K562 (cell line): ENCODE data around the gene PACSIN2. TPM values are rescaled to one million over a fixed set of nuclear protein-coding genes. Genes with fewer than 3 reads are reported as not detected.
"Not testable (repeated sequence)": the region's sequence is repeated elsewhere in the genome, so short reads cannot be mapped to it uniquely, and the experiment has no call there.

Experiments
- ATAC-seq: fragments of 200-7000 bp; cut with Tn5 transposase; 3 replicates; pipeline ENCODE4 v1.9.1; 2020; ENCODE audit warnings: moderate library complexity
- BruUV-seq: library from RNA; stranded (reverse); fragments of 400-500 nt; replicated peaks from 2 replicates; lab custom pipeline; 2021; lab: Mats Ljungman, UMichigan
- CTCF ChIA-PET: fragments of 300-600 bp; formaldehyde crosslinking; extraction: SDS; loops from one replicate; lab custom pipeline; 2021; ENCODE audit warnings: low intra/inter-chr PET ratio; lab: Yijun Ruan, JAX
- POLR2A ChIA-PET: fragments of 300-600, 350-650 bp; sonication (Branson Sonifier 250); formaldehyde crosslinking; extraction: SDS; loops from one replicate; lab custom pipeline; 2021; ENCODE audit warnings: antibody characterized with exemption, inconsistent platforms; lab: Yijun Ruan, JAX
- DNase-seq, 4 experiments: peaks; one replicate each; pipeline versions ENCODE4 v3.0.0 to v3.0.0-alpha.2; 2011 to 2018; ENCODE audit warnings: low spot score in 3 of 4, mixed read lengths in 3 of 4; ENCODE audit errors: extremely low read depth in 1 of 4
- FAIRE-seq: peaks from 2 replicates; lab custom pipeline; 2011; peaks lifted over from hg19 to GRCh38; lab: Jason Lieb, UNC
- H2AFZ ChIP-seq: 2 replicates; pipeline ENCODE4 v1.6.0; 2011; ENCODE audit warnings: low read depth, low read length, control low read depth, inconsistent platforms
- H3K27ac ChIP-seq: fragments of 200-600 bp; 3 replicates; pipeline ENCODE4 v1.8.0; 2011; ENCODE audit warnings: low read depth, mild to moderate bottlenecking, control low read depth, inconsistent platforms, low read length, moderate library complexity, mixed read lengths; ENCODE audit errors: extremely low read depth
- H3K27me3 ChIP-seq, 2 experiments: fragments of 300-600 bp in 1 of 2; 2 replicates in 1 of 2; 3 replicates in 1 of 2; pipeline versions ENCODE4 v1.6.0 to v1.8.0; 2011; ENCODE audit warnings: inconsistent platforms in 2 of 2, low read length in 2 of 2, mild to moderate bottlenecking in 1 of 2, mixed read lengths in 1 of 2, moderate library complexity in 1 of 2; ENCODE audit not compliant: control insufficient read depth in 2 of 2, insufficient read depth in 2 of 2
- H3K36me3 ChIP-seq: fragments of 300-600 bp; 3 replicates; pipeline ENCODE4 v1.8.0; 2011; ENCODE audit warnings: mild to moderate bottlenecking, low read length, inconsistent platforms; ENCODE audit not compliant: control insufficient read depth, insufficient read depth
- H3K4me1 ChIP-seq, 2 experiments: fragments of 200-600 bp in 1 of 2; replicated peaks in 1 of 2; 2 replicates in 1 of 2; 3 replicates in 1 of 2; pipeline versions ENCODE4 v1.5.1 to v1.8.0; 2011; ENCODE audit warnings: inconsistent platforms in 2 of 2, low read length in 2 of 2, mild to moderate bottlenecking in 1 of 2, mixed read lengths in 1 of 2, moderate library complexity in 1 of 2; ENCODE audit not compliant: control insufficient read depth in 2 of 2, insufficient read depth in 2 of 2
- H3K4me2 ChIP-seq: 2 replicates; pipeline ENCODE4 v1.6.1; 2011; ENCODE audit warnings: low read length, control low read depth, inconsistent platforms, mixed read lengths; ENCODE audit not compliant: insufficient read depth
- H3K4me3 ChIP-seq: fragments of 200-600 bp; sonication (generic), shearing (Covaris generic); 2 replicates; pipeline ENCODE4 v1.5.1; 2016; ENCODE audit warnings: control low read depth, inconsistent platforms
- H3K79me2 ChIP-seq: fragments of 200-600 bp; 3 replicates; pipeline ENCODE4 v1.8.0; 2011; ENCODE audit warnings: low read length, inconsistent platforms; ENCODE audit not compliant: control insufficient read depth, insufficient read depth
- H3K9ac ChIP-seq, 2 experiments: 2 replicates each; pipeline versions ENCODE4 v1.6.0 to v1.6.1; 2011; ENCODE audit warnings: low read depth in 2 of 2, low read length in 2 of 2, control low read depth in 1 of 2, inconsistent platforms in 1 of 2, mild to moderate bottlenecking in 1 of 2, mixed read lengths in 1 of 2; ENCODE audit not compliant: insufficient read depth in 1 of 2
- H3K9me1 ChIP-seq: one replicate; pipeline ENCODE4 v1.6.0; 2011; ENCODE audit warnings: inconsistent platforms, mild to moderate bottlenecking, low read length, moderate library complexity; ENCODE audit not compliant: control insufficient read depth, insufficient read depth
- H3K9me3 ChIP-seq: replicated peaks from 2 replicates; pipeline ENCODE4 v1.5.1; 2011; ENCODE audit warnings: low read depth, low read length, inconsistent platforms; ENCODE audit not compliant: control insufficient read depth, insufficient read depth
- H4K20me1 ChIP-seq: replicated peaks from 2 replicates; pipeline ENCODE4 v1.6.1; 2011; ENCODE audit warnings: low read length, inconsistent platforms, mixed read lengths; ENCODE audit not compliant: control insufficient read depth, insufficient read depth
- BHLHE40 ChIP-seq: IDR thresholded peaks from 2 replicates; pipeline ENCODE4 v1.6.1; 2011; ENCODE audit warnings: low read length, improper control_type of control experiment
- C11orf30 ChIP-seq: fragments of 450-650 bp; IDR thresholded peaks from 2 replicates; pipeline ENCODE4 v1.6.1; 2016; ENCODE audit warnings: low read depth, mild to moderate bottlenecking
- CBFA2T2 ChIP-seq: fragments of 450-650 bp; conservative IDR thresholded peaks from 2 replicates; pipeline ENCODE4 v1.6.1; 2017; ENCODE audit warnings: mild to moderate bottlenecking
- MAFK ChIP-seq: IDR thresholded peaks from 2 replicates; pipeline ENCODE4 v1.6.1; 2011; ENCODE audit warnings: low read length, improper control_type of control experiment
- ZNF316 ChIP-seq: fragments of 450-650 bp; IDR thresholded peaks from 2 replicates; pipeline ENCODE4 v1.6.1; 2016
- WGBS: fragments of 100-300 bp; shearing (Covaris generic); methylation state at CpG from one replicate; pipeline ENCODE4 v1.1.6; 2016; ENCODE audit warnings: low coverage, mixed read lengths; ENCODE audit not compliant: insufficient coverage; ENCODE audit errors: missing lambda C conversion rate; 5-methylcytosine and 5-hydroxymethylcytosine counted together
- in situ Hi-C: fragments of 300-500 bp; cut with MboI; formaldehyde crosslinking; loops from 4 replicates; pipeline ENCODE4 v1.15.0; 2018; ENCODE audit warnings: inconsistent platforms, mixed read lengths
- intact Hi-C: fragments of 100-400 bp; cut with micrococcal nuclease; formaldehyde crosslinking; loops from 2 replicates; pipeline ENCODE4 v1.14.2; 2022
- polyA plus RNA-seq, 8 experiments: library from polyadenylated mRNA; depleted of rRNA in 4 of 8; stranded (reverse) in 5 of 8; unstranded in 3 of 8; fragments of >200 nt; fragmentation: Nextera tagmentation in 2 of 8; fragmentation: Illumina TruSeq in 1 of 8; extraction: Ambion mirVana in 2 of 8; extraction: Trizol in 1 of 8; gene quantifications; 2 replicates each; pipeline versions ENCODE4 v1.2.1 to v1.2.3, GENCODE V29; 2011 to 2014; ENCODE audit warnings: inconsistent platforms in 1 of 8, missing spikeins in 1 of 8
- total RNA-seq, 7 experiments: library from RNA; depleted of rRNA in 6 of 7; stranded (reverse); fragments of >200 nt in 6 of 7; fragmentation: Illumina TruSeq in 2 of 7; extraction: Trizol in 2 of 7; gene quantifications; 2 replicates each; pipeline versions ENCODE4 v1.2.1 to v1.2.3, GENCODE V29; 2011 to 2021; ENCODE audit warnings: low replicate concordance in 1 of 7
- TF ChIP-seq, protein P1 (sequence below): sonication (generic); formaldehyde crosslinking; IDR thresholded peaks from 2 replicates; pipeline ENCODE4 v1.8.1; 2023; ENCODE audit warnings: missing genetic modification reagents, mild to moderate bottlenecking, borderline replicate concordance
- TF ChIP-seq, protein P2 (sequence below): IDR thresholded peaks from 2 replicates; pipeline ENCODE4 v1.6.1; 2011; ENCODE audit warnings: borderline replicate concordance, low read depth, mild to moderate bottlenecking, moderate library complexity, low read length; ENCODE audit not compliant: insufficient read depth, poor library complexity, severe bottlenecking

The PACSIN2 gene
- total and polyA plus RNA-seq, 9 of the 15 experiments (the other 6 are each of a cell fraction or from before 2014, with no cell fraction given) = 0.45 to 45.1 (median 23.9) TPM

GRCh38 chr22:42937164-42937843 is 77.6 kb downstream of the PACSIN2 start (continued):
- TF ChIP-seq, protein P1, sequence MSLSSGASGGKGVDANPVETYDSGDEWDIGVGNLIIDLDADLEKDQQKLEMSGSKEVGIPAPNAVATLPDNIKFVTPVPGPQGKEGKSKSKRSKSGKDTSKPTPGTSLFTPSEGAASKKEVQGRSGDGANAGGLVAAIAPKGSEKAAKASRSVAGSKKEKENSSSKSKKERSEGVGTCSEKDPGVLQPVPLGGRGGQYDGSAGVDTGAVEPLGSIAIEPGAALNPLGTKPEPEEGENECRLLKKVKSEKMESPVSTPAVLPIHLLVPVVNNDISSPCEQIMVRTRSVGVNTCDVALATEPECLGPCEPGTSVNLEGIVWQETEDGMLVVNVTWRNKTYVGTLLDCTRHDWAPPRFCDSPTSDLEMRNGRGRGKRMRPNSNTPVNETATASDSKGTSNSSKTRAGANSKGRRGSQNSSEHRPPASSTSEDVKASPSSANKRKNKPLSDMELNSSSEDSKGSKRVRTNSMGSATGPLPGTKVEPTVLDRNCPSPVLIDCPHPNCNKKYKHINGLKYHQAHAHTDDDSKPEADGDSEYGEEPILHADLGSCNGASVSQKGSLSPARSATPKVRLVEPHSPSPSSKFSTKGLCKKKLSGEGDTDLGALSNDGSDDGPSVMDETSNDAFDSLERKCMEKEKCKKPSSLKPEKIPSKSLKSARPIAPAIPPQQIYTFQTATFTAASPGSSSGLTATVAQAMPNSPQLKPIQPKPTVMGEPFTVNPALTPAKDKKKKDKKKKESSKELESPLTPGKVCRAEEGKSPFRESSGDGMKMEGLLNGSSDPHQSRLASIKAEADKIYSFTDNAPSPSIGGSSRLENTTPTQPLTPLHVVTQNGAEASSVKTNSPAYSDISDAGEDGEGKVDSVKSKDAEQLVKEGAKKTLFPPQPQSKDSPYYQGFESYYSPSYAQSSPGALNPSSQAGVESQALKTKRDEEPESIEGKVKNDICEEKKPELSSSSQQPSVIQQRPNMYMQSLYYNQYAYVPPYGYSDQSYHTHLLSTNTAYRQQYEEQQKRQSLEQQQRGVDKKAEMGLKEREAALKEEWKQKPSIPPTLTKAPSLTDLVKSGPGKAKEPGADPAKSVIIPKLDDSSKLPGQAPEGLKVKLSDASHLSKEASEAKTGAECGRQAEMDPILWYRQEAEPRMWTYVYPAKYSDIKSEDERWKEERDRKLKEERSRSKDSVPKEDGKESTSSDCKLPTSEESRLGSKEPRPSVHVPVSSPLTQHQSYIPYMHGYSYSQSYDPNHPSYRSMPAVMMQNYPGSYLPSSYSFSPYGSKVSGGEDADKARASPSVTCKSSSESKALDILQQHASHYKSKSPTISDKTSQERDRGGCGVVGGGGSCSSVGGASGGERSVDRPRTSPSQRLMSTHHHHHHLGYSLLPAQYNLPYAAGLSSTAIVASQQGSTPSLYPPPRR (CRISPR knock-in tag) = no peak
- TF ChIP-seq CBFA2T2 (no peak), C11orf30 (peak; percentile 40; the same call in 1 of the 2 replicates), MAFK (peak; percentile 27; the same call in 1 of the 2 replicates), ZNF316 (0 out of 2 replicates have a peak, but pooled peaks have one; percentile 23), BHLHE40 (0 out of 2 replicates have a peak, but pooled peaks have one; percentile 35)
- TF ChIP-seq, protein P2, sequence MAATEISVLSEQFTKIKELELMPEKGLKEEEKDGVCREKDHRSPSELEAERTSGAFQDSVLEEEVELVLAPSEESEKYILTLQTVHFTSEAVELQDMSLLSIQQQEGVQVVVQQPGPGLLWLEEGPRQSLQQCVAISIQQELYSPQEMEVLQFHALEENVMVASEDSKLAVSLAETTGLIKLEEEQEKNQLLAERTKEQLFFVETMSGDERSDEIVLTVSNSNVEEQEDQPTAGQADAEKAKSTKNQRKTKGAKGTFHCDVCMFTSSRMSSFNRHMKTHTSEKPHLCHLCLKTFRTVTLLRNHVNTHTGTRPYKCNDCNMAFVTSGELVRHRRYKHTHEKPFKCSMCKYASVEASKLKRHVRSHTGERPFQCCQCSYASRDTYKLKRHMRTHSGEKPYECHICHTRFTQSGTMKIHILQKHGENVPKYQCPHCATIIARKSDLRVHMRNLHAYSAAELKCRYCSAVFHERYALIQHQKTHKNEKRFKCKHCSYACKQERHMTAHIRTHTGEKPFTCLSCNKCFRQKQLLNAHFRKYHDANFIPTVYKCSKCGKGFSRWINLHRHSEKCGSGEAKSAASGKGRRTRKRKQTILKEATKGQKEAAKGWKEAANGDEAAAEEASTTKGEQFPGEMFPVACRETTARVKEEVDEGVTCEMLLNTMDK = no peak

GRCh38 chr22:42936680-42937079 is 78.3 kb downstream of the PACSIN2 start:
- H3K9me1 ChIP-seq, FAIRE-seq, ATAC-seq, BruUV-seq, H3K27ac ChIP-seq, CTCF ChIA-PET, H3K36me3 ChIP-seq, H3K27me3 ChIP-seq, intact Hi-C loops, H2AFZ ChIP-seq, H3K9me3 ChIP-seq, in situ Hi-C loops, DNase-seq, H3K4me3 ChIP-seq, H3K4me2 ChIP-seq, H3K9ac ChIP-seq: not testable (repeated sequence)
- POLR2A ChIA-PET = interaction anchor here (0.6 to 1.3 kb wide), 3 partner anchors 12 to 222 kb away, joined by 3 to 4 read pairs (median 3); no protein-coding TSS in a partner anchor
- WGBS = 100% methylated on average over 1 of the region's 6 CpGs
- H3K79me2 ChIP-seq = peaks cover 47% of the 10 kb centered on the region
- peaks cover 58% of the 10 kb centered on the region for H4K20me1 ChIP-seq
- peaks cover 19 to 44% of the 10 kb centered on the region in 2 experiments for H3K4me1 ChIP-seq
